Stimulated activated naive CD4-positive, alpha-beta T cell treated with Interleukin-2 at 50 U/mL for 16 hours (primary cell): ENCODE results near the gene KIAA0513.
A peak's percentile ranks its signal among the peaks of the same experiment; 100 is the strongest.
"Not testable (repeated sequence)": the region's sequence is repeated elsewhere in the genome, so short reads cannot be mapped to it uniquely, and the experiment has no call there.

Experiments used
- DNase-seq: peaks from one replicate; lab custom pipeline; 2025; lab: John Stamatoyannopoulos, UW

KIAA0513 gene

DNA sequence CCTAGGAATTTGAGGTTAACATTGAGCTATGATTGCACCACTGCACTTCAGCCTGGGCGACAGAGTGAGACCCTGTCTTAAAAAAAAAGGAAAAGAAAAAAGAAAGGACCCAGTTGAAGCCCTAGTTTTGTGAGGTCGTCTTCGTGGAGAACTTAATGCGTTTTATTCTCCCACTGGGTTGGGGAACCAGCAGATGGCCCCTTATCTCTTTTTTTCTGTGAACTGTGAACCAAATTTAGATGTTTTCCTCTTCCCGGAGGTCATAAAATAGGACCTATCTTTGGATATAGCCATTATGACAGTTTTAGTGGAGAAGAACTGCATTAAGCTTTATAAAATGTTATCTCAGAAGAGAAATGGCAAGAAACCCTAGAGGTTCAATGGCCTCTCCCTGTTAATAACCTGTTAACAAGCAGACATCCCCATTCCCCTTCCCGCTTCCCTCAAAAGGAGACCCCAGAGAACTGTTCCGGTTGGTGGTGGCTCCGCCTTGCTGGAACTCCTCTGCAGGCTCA lies 23.5 kb downstream of the KIAA0513 start:
- DNase-seq, result no peak

DNA sequence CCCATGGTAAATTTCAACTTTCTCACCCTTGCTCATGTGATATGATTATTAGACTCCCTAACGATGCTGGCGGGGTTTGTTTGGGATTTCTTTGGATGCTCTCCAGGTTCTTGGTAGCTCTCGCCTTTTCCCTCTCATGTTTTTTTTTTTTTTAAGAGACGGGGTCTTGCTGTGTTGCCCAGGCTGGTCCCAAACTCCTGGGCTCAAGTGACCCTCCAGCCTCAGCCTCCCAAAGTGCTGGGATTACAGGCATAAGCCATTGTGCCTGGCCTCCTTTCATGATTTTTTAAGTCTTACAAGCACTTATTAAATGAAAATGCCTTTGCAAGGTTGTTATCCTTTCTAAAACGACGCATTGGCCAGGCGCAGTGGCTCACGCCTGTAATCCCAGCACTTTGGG lies 24.1 kb downstream of the KIAA0513 start:
- no peak for DNase-seq

DNA sequence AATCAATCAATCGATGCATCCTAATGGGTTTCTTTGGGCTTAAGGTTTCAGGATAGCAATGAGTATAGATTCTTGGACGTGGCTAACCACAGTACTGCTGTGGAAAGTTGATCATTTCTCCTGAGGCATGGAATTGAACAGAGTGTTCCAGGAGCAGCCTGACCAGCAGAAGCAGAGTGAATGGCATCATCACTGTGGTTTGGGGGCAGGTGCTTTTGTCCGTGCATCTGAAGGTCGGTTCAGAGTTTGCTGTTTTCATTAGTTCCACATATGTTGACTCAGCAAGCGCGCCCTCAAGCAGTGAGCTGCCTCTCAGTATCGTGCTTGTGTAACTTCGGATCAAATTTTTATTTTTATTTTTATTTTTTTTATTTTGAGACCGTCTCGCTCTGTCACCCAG lies 24.9 kb downstream of the KIAA0513 start:
- no peak for DNase-seq

DNA sequence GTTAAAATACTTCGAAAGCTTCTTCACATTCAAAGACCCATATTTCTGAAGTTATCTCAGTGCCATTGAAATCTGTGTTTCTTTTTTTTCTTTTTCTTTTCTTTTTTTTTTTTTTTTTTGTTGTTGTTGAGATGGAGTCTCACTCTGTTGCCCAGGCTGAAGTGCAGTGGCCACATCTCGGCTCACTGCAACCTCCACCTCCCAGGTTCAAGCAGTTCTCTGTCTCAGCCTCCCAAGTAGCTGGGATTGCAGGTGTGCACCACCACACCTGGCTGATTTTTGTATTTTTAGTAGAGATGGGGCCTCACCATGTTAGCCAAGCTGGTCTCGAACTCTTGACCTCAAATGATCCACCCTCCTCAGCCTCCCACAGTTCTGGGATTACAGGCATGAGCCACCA lies 26.7 kb downstream of the KIAA0513 start:
- DNase-seq, result not testable (repeated sequence)

DNA sequence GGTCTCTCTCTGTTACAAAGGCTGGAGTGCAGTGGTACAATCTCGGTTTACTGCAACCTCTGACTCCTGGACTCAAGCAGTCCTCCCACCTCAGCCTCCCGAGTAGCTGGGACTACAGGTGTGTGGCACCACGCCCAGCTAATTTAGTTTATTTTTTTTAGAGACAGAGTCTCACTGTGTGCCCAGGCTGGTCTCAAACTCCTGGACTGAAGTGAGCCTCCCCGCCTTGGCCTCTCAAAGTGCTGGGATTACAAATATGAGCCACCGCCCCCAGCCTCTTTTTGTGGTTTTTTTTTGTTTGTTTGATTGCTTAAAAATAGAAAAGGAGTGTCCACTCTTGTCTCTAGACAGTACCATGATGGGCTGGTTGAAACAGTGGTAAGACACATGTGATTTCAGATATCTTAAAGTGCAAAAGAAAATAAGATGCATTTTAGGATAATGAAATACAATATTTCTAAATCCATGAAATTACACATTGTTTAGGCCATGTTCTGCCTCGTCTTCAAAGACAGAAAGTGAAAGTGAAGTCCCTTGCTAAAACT lies 27.4 kb downstream of the KIAA0513 start:
- no peak for DNase-seq

DNA sequence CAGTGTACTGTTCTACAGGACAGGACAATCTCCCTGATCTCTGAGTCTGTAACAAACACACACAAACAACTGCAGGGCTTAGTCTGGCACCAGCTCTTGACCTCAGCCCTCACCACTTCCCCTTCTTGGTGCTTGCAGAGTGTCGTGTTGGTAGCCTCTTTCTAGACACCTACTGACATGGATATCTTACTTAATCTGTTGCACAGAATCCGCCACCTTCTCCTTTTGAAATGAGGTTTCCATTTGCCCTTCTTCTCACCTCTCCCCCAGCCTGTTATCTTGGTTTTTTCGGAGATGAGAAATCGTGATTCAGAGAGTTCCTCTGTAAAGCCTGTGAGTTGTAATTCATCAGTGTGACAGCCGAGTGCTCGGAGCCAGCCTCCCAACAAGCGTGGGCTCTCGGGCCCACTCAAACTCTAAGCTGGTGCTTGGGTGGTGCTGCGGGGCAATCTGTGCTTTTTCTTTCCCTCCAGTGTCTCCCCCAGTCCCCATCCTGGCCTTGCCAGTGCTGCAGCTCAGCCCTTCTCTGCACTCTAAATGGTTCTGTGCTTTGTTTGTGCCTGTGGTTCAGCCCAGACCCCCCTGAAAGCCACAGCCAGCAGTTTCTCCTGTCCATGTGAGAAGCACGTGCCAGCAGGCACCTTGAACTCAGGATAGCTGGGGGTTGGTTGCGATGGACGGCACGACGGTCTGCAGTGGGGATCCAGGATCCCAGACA lies 28.1 kb downstream of the KIAA0513 start:
- DNase-seq, result peak; percentile 56

DNA sequence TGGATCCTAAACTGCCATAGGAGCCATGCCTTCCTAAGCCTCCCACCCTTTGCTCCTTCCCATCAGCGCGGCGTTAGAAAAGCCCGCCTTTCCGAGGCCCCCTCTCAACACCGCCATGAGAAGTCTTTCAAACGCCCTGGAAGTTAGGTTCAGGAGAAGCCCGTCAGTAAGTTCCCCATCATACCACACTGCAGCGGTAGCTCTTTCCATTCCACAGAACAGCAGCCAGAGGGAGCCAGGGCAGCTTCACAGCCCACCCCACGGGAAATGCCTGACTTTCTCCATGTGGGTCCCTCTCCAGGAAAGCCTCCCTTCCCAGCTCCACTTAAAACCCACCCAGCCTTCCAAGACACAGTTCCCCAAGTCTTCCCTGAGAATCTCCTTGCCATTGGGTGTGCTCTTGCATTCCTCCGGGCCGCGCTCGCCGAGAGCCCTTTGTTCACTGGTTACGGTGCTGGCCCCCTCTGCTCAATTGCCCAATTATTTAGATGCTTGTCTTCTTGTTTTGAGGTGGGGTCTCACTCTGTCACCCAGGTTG lies 28.7 kb downstream of the KIAA0513 start:
- DNase-seq, result no peak

DNA sequence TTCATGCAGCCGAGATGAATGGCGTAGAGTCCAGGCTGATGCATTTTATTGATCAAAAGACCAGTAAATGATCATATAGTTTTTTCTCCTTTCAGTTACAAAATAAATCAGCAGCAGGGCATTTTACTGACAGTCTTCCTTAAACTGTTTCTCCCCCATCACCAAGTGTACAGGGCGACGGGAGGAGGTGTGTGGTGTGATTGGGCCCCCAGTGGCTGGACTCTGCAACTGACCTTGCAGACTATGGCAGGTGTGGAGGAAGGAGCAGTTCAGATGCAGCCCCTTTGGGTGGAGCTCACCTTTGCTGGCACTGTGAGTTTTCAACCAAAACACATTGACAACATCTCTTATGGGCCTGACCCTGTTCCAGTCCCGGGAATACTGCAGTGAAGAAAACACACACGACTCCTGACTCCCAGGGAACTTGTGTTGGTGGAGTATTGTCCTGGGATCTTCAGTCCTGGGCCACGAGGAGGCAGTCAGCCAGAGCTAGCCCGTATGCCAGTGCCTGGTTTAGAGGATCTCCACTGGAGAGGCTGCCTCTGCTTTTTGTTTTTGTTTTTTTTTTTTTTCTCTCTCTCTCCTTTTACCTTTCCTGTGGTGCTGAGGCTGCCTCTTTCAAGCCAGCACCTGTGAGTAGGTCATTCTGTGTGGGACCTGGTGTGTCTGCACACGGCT lies 29.8 kb downstream of the KIAA0513 start:
- DNase-seq, result no peak

DNA sequence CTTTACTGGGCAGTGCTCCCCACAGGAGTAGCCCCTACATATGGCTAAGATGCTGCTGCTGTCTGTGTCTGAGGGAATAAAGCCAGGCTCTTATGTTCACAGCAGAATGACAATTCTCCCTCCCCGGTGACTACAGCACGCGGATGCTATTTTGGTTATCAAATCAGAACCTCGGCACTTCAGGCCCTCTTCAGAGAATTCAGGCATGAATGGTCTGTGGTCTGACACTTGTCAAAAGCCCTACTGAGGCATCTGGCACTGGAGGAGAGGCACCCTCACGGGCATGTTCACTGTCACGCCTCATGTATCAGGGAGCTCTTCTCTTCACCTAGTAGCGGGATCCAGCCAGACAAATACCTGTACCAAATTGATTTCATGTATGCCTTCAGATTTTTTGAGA lies 30.4 kb downstream of the KIAA0513 start:
- no peak for DNase-seq

DNA sequence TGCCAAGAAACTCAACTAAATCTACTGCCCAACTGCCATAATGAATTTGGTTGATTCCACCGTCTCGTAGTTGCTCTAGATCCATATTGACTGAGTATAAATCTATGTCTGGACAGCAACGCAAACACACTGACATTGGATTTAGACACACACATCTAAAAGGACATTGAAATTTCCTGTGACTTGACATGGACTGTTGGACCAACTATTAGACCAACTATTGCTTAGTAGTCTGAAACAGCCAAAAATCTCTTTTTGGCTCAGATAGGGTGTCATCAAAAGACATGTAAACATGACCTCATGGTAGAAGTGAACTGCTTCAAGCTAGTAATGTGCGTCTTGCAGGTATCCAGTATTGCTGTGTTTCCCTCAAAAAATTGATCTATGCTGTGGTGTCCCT lies 31.3 kb downstream of the KIAA0513 start:
- no peak for DNase-seq

DNA sequence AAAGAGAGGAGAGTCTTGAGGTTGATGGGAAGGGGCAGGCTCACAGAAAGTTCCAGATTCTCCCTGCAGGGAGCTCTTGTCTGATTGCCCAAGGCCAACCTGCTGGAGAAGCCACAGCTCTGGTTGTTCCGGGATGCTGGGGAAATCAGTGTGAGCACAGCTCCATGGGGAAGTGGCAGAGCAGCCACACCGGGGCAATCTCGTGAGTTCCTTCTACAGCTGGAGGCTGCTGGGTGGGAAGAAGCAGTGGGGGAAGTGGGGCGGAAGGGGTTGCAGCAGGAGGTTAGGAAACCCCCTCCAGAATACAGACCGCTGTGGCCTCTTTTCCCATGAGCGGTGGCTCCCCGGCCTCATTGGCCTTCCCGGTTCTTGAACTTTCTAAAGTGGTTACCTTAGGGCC lies 34.0 kb downstream of the KIAA0513 start:
- DNase-seq, result no peak

DNA sequence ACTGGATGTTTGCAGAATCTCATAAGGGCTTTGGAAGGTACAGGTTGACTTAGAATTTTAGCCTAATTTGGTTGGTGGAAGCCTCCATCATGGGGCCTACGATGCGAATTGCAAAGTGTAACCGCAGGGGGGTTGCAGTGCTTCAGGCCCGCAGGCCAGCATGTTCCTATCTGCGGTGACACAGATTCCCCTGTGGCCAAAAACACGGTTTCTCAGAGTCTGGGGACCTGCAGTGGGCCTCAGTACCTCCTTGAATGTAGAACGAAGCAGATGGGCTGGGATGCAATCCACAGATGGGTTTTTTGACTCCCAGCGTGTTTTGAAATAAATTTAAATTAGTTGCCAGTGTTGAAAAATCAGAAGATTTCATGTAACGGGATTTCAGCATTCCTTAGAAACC lies 34.7 kb downstream of the KIAA0513 start:
- no peak for DNase-seq

DNA sequence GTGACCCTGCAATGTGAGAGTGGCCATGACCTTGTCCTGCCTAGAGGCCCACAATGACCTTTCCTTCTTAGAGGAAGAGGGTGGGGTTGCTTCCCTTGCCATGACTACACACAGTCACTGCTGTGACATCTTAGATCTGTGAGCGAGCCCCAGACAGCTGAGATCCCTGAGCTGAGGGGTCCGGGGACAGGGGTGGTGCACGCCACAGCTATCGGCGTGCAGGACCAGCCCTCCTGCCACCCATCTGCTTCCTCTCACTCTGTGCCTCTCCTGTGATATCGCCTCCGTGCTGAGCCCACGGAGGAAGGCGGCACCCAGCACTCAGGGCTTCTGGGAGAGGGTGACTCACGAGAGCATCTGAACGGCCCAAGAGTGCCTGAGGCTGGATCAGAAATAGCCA lies 35.2 kb downstream of the KIAA0513 start:
- DNase-seq, result no peak

DNA sequence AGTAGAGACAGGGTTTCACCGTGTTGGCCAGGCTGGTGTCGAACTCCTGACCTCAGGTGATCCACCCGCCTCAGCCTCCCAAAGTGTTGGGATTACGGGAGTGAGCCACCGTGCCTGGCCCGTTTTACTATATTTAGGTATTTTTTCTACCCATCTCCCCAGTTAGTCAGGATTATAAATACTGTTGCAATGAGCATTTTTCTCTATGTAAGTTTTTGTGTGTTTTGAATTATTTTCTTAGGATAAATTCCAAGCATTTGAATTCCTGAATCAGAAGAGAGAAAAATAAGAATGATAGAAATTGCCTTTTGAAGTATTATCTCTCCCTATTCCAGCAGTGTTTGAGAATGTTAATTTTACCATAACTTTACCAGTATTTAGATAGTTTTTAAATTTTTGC lies 36.6 kb downstream of the KIAA0513 start:
- DNase-seq, result no peak

DNA sequence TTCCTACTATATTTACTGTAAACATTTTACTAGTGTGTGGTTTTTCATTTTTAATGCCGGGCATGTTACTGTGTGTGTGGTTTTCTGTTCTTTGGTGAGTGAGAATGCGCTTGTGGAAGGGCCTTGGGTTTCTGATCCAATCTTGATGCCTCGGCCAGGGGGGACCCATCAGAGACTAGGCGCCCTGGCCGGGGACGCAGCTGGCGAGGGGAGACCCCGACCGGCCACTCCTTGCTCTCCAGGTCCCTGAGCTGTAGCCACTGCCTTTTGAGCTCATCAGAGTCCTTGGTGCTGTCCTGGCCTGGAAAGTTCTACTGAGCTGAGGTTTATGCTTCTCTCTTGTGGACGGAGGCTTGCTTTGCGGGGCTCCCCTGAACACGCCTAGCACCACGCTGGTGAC lies 37.5 kb downstream of the KIAA0513 start:
- no peak for DNase-seq

DNA sequence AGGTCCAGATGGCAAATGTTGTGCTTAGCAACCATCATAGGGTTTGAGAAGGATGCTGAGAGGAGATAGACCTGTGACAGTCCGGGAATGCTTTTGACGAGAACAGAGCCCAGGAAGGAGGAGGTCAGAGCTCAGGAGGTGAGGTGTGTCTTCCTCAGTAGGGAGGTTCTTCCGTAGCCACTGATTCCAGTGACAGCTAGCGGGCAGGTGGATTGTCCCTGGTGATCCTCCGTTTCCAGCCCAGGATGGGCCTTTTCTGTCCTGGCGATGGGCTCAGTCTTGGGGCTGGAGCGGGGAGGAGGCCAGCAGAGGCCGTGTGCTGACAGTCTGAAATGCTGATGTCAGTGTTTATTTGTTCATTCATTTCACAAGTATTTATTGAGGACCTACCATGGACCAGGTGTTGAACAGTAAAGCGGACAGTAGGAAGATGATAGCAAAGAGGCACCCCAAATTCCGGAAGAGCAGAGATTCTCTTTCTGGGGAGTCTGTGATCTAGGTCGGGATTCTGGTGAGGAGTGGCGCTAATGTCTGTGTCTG lies 38.8 kb downstream of the KIAA0513 start:
- DNase-seq, result no peak

DNA sequence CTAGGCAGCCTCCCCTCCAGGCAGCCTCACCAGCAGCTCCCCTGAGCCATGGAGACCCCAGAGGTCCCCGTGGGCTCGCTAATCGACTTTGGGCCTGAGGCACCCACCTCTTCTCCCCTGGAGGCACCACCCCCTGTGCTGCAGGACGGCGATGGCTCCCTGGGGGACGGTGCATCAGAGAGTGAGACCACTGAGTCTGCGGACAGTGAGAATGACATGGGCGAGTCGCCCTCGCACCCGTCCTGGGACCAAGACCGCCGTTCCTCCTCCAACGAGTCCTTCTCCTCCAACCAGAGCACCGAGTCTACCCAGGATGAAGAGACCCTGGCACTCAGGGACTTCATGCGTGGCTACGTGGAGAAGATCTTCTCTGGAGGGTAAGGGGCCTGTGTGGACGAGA lies 39.4 kb downstream of the KIAA0513 start:
- no peak for DNase-seq

DNA sequence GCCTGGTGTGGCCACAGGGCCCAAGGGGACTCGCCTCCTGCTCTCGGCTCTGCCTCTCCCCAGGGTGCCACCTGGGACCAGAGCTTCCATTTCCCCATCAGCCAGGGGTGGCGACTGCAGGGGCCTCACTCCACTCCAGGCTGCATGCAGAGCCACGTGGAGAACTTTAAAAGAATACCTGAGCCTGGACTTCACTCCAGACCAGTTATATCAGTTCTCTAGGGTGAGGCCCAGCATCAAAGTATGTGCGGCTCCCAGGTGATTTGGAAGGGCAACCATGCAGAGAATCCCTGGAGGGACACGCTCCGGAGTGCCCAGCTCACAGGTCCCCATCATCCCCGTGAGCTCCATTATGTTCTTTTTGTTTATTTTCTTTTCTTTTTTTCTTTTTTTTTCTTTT lies 39.8 kb downstream of the KIAA0513 start:
- no peak for DNase-seq

DNA sequence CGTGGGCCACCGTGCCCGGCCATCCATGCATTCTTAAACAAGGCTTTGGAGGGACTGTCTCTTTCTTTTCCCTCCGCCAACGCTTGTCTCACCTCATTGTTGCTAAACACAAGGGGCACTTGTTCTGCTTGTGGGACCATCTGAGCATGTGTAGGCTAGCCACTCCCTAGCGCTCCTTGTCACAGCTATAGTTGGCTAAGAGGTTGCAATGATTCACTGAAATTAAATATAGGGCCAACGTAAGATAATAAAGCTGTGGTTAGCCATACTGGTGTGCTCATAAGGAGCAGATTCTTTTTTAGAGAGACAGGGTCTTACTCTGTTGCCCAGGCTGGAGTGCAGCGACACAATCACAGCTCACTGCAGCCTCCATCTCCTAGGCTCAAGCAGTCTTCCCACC lies 41.2 kb downstream of the KIAA0513 start:
- no peak for DNase-seq

DNA sequence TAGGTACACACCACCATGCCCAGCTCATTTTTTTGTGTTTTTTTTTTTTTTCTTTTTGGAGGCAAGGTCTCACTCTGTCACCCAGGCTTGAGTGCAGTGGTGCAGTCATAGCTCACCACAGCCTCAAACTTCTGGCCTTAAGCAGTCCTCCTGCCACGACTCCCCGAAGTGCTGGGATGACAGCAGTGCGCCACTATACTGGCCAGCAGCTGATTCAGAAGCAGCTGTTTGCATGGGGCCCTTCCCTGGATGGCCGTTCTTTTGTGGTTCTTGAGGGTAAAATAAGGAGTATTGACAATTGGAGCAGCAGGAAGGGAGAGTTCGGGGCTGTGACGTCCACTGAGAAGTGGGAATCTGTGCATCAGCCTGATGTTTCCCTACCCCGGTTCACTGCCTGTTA lies 41.6 kb downstream of the KIAA0513 start:
- no peak for DNase-seq

DNA sequence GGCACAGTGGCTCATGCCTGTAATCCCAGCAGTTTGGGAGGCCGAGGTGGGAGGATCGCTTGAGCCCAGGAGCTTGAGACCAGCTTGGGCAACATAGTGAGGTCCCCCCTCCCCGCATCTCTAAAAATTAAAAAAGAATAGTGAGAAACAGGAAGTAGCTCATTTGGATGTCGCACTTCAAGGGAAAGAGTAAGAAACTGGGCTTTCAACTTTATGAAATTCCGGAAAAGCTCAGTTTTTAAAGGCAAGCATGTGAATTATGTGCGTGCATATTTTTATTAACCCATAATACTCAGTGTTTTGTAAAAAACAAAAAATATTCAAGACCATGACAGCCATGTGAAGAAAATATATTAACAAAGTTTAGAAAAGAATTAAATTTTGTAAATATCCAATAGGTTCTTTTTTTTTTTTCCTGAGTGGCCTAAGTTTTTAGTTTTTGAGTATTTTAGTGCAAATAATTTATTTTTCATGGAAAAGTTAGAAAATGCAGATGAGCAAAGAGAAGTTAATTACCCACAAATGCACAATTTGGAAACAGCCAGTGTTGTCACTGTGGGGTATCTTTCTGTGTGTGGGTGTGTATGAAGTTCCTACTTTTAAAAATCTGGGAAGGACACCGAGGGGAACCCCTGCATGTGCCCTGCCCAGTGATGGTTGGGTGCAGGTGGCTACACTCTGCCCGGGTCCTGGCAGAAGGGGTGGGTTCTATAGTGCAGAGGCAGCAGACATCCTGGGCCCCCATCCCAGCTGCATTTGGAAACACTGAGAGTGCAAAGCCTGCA lies 44.7 kb downstream of the KIAA0513 start:
- no peak for DNase-seq

DNA sequence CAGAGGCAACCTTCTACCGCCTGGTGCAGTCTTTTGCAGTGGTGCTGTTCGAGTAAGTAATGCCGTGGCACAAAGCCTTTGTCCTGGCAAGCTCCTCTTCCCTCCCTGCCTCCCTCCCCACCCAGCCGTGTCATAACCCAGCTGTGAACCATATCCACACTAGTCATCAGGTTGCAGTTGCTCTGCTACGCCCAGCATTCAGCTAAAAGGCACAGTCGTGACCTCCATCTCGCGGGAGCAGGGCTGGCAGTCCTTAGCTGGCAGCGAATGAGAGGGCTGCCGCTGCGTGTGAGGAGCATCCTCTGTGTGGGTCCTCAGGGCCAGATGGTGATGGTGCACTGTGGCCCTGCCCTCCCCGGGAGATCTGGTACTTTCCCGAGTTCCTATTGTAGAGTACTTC lies 45.4 kb downstream of the KIAA0513 start:
- DNase-seq, result no peak
